HEK293T (cell line): Measurements from ENCODE around the gene APOL3.

Experiments used
- BHLHE40 ChIP-seq: fragments of 450-650 bp; IDR thresholded peaks from 2 replicates; pipeline ENCODE4 v1.6.1; 2016; ENCODE audit warnings: mild to moderate bottlenecking, moderate library complexity, borderline replicate concordance
- ELF4 ChIP-seq: fragments of 450-650 bp; IDR thresholded peaks from 2 replicates; pipeline ENCODE4 v1.6.1; 2017; ENCODE audit warnings: antibody characterized with exemption
- FOXA1 ChIP-seq: fragments of 450-650 bp; IDR thresholded peaks from 2 replicates; pipeline ENCODE4 v1.6.1; 2016; ENCODE audit warnings: mild to moderate bottlenecking
- HDGF ChIP-seq: fragments of 450-650 bp; IDR thresholded peaks from 2 replicates; pipeline ENCODE4 v1.6.1; 2017; ENCODE audit warnings: antibody characterized with exemption, borderline replicate concordance
- NFRKB ChIP-seq: fragments of 450-650 bp; IDR thresholded peaks from 2 replicates; pipeline ENCODE4 v1.6.1; 2016; ENCODE audit warnings: mild to moderate bottlenecking, moderate library complexity
- SP1 ChIP-seq: fragments of 450-650 bp; IDR thresholded peaks from 2 replicates; pipeline ENCODE4 v1.6.1; 2017

- TF ChIP-seq SP1 (no peak), NFRKB (no peak), HDGF (no peak), ELF4 (no peak), FOXA1 (no peak), BHLHE40 (no peak)
Measured at GRCh38 chr22:36151006-36151595, 9.5 kb downstream of the APOL3 start.
